Stimulated activated CD4-positive, alpha-beta T cell treated with anti-CD3 and anti-CD28 coated beads, Interleukin-4, amount 100 ng/mL, for 1 hour (primary cell): ENCODE measurements around the gene COG4.
A peak's percentile ranks its signal among the peaks of the same experiment; 100 is the strongest.
"Not testable (repeated sequence)": the region's sequence is repeated elsewhere in the genome, so short reads cannot be mapped to it uniquely, and the experiment has no call there.

ENCODE experiments used
- DNase-seq: peaks from one replicate; pipeline ENCODE4 v3.0.0-alpha.2; 2020

COG4 gene

DNA sequence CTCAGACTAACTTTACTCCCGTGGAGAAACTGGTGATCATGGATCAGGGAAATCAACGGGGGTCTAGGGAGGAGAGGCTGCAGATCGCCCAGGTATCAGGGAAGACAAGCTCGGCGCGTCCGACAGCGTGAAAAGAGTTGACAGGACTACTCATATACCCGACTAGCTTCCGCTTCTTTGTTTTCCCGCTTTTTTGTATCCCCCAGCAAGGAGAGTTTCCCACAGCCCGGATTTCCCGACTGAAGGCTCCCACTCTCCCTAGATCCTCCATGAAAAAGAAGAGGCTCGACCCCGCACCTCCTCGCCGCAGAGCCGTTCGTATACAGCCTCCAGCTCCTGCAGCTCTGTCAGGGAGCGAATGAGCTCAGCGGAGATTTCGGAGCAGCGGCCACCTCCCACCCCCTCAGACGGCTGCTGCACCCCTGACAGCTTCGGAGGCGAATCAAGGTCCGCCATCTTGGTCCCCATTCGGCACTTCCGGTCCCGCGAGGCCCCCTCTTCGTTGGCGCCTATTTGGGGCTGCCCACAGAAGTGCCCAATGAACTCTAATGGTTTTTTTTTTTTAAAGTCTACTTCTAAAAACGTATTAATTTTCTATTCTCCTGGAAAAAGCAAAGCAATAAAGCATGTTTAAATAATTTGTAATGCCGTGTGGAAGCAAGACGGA lies at the start of gene COG4:
TSS of gene COG4 (minus strand) at position 479 of the 667 bp plus-strand sequence. CDS start at position 468, 11 bp downstream.
- peak; percentile 90 for DNase-seq

DNA sequence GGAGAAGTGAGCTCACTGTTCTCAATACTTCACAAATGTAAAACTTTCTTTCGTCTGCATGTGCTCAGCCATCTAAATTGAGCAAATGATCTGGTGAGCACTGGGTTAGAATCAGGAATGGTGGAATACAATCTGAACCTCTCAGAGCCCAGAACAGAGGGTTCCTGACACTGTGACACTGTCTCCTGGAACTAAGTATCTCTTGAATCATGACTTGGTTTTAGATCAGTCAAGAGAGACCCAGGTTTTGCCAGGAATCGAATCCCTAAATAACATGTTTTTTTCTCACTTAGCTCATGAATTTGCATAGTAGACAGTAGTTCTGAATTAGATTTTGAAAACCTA lies 49.5 kb upstream of the COG4 start:
- DNase-seq = no peak

DNA sequence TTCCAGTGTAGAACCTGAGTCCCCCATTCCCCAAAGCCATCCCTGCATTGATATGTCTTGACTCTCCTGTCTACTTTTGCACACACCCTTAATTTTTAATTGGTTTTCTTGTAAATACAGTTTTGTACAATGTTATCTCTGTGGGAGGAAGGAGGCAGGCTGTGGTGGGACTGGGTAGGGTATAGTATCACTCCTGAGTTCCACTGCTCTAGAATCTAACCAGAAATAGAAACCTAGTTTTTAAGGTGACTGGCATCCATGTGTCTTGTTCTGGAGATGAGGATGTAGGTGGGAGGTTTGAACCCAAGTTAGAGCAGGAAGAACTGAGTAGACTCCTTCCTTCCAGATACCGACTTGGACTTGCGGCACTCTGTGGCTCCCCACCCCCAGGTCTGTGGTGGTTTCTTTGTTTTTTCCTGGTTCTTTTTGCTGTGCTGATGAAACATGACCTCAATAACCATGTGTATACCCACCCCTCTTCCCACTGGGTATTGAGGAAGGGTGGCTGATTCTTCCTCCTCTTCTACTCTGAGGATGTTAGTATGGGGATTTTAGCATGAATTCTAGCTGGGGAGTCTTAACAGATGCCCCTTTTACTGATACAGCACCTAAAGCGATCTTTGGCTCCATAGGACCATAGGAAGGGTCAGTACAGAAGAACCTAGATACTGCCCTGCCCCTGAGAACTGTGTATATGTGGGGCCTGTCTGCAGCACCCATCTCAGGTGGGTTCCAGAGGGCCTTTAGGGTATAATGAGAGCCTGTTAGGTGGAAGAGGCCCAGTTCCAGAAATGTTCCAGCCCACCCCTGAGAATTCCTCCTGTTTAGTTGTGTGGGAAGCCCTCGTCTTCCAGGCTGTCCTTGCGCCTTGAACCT lies 48.9 kb upstream of the COG4 start:
- DNase-seq = no peak

DNA sequence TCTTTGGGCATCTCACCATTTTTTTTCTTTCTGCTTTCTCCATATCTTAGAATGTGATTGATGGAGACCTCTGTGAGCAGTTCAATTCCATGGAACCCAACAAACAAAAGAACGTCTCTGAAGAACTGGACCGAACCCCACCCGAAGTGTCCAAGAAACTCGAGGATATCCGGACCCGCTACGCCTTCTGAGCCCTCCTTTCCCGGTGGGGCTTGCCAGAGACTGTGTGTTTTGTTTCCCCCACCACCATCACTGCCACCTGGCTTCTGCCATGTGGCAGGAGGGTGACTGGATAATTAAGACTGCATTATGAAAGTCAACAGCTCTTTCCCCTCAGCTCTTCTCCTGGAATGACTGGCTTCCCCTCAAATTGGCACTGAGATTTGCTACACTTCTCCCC lies 48.3 kb upstream of the COG4 start:
- no peak for DNase-seq

DNA sequence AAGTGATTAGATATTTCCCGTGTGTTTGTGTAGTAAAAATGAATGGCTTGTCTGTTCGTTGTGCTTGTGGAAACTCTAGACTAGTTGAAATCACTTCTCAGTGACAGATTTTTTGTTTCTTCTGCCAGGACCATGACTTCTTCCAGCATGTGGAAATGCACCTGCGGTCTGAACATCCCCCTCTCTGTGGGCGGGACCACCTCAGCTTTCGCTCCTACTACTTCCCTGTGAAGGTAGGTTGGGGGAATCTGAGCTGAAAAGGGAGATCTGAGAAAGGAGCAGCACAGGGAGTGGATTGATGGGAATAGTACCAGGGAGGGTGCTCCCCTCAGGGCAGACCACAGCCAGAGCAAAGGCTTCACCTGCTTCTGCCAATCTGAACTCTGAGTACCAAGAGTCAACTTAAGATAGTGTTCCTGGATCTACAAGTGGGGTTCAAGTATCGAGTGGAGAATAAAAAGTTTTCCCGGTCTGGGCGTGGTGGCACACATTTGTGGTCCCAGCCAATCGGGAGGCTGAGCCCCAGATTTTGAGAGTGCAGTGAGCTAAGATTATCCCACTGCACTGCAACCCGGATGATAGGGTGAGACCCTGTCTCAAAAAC lies 47.7 kb upstream of the COG4 start:
- no peak for DNase-seq

- DNase-seq = no peak
These were observed 46.4 kb upstream of the COG4 start for GRCh38 chr16:70569752-70570151.

- no peak for DNase-seq
These were observed 45.4 kb upstream of the COG4 start for GRCh38 chr16:70568601-70569237.

GRCh38 chr16:70565053-70565452 lies 41.7 kb upstream of the COG4 start:
- DNase-seq = no peak

DNA sequence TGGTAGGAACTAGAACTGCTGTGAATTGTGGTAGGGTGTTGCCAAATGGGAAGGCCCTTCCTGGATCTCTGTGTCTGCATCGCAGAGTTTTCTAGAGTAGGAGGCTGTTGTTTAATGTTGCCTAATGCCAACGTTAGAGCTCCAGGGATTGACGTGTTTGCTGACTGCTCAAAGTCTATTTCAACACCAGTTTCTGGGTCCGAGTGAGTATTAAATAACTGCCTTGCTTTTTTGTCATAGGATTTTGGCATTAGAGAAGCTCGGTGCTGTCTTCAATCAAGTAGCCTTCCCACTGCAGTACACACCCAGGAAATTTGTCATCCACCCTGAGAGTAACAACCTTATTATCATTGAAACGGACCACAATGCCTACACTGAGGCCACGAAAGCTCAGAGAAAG lies 40.3 kb upstream of the COG4 start:
- DNase-seq = no peak

GRCh38 chr16:70561623-70562022 lies 38.3 kb upstream of the COG4 start:
- no peak for DNase-seq

GRCh38 chr16:70556063-70556462 lies 32.7 kb upstream of the COG4 start:
- no peak for DNase-seq

DNA sequence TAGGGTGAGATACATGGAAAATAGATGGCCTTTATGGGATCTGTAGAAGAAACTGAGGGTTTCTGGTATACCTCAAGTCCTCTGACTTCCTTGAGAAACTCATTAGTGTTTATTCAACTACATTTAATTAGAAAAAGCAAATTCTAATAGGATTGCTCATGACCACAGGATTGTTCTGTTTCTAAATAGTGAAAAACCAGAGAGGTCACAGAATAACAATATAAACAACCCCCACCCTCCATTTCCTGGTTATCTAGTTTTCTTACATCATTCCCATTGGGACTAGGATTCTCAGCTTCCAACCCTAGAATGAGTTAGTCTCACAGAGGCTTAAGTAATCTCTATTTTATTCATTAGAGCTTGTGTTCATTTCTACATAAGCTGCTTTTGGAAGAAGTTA lies 30.3 kb upstream of the COG4 start:
- no peak for DNase-seq

GRCh38 chr16:70552675-70553074 lies 29.3 kb upstream of the COG4 start:
- DNase-seq = no peak

DNA sequence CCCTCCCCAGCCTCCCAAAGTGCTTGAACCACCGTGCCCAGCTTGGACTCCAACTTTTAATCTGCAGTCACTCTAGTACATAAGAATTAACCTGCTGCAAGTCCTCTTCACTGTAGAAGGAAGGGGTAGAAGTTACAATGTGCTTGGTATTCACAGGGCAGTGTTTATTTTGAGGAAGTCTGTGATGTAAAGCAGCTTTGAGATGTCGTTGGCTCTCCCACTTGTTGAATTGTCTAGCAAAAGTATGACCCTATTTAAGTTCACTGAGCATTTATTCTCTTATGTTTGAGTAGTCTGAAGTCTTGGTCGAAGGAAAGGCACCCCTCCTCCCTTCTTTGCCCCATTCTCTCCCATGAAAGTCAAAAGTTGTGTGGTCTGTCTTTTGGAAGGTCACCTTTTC lies 28.4 kb upstream of the COG4 start:
- no peak for DNase-seq

DNA sequence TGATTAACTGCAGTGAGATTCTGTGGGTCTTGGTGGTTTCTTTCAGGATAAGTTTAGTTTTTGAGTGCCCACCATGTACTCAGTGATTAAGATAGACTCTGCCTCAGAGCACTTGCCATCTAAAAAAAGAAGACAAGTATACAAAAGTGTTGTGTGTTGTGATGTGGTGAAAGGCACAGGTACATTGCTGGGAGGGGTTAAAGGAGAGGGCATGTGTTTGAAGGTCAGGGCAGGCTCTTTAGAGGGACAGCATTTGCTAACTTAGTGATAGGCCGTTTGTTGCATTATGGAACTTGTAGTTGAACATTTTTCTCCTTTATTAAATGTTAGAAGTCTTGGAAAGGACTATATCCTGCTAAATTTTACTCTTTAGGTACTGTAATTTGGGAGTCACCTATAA lies 26.7 kb upstream of the COG4 start:
- no peak for DNase-seq

DNA sequence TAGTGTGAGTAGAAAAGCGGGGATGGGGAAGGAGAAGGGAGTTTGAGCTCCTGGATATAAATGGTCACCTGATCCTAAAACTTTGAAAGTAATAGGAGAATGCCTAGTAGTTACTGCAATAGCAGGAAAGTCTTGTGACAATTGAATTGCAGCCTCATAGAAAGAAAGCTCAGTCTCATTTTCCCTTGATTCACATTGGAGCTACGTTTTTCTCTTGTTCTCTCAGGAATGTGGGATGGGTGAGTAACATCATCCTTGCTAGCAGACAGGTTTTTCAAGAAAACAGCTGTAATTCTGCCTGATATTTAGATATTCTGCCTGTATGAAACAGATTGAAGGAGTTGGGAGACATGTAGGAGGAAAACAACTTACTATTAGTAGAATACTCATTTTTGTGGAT lies 25.6 kb upstream of the COG4 start:
- DNase-seq = no peak

GRCh38 chr16:70544548-70544947 lies 21.2 kb upstream of the COG4 start:
- DNase-seq = no peak

DNA sequence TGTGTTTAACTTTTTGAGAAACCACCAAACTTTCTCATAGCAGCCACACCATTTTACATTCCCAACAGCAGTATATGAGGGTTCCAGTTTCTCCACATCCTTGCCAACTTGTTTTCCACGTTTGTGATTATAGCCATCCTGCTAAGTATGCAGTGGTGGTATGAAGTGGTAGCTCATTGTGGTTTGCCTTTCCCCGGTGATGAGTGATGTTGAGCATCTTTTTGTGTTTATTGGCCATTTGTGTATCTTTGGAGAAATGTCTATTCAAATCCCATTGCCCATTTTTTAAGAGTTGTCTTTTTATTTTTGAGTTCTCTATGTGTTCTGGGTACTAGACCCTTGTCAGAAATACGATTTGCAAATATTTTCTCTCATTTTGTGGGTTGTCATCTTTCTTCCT lies 17.6 kb upstream of the COG4 start:
- no peak for DNase-seq

DNA sequence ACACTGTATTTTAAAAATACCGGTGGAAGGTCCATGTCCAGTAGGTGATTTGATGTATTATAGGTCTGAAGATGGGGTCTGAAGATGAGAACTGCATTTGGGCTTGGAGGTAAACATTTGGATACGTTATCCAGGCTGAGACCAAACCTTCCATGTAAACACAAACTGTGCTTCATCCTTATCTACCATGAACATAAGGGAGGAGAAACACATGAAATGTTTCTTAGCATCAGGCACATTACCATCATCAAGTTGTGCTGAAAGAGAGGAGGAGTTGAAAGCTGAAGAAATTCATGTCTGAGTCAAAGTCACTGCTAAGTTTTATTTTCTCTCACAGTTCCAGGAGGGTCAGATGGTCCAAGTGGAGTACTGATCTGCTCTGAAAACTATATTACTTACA lies 11.6 kb upstream of the COG4 start:
- no peak for DNase-seq

- DNase-seq = not testable (repeated sequence)
These were observed 6.6 kb upstream of the COG4 start for GRCh38 chr16:70529954-70530353.

DNA sequence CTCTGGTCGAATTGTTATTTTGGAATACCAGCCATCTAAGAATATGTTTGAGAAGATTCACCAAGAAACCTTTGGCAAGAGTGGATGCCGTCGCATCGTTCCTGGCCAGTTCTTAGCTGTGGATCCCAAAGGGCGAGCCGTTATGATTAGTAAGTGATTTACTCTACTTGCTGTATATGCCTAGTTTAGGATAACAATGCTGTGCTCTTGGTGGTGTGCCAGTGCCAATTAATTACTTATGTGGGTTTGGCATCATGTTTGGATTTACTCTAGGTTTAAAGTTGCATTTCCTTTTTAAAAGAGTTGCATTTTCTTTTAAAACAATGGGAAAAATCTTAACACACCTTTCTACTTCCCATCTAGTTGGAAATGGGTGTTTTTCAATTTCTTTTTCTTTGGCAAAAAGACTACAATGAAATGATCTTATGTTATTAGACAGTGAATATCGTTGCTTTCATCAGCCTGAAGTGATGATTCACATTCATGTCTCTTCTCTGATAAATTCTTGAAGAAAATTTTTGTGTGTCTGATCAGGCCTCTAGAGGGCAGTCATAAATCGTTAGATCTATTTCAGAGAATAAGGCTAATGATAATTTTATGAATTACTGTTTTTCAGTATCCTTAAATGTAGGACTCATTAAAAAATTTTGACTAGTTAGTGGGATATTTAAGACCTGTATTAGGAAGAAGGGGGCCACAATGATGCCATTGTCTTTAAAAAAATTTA lies 5.9 kb upstream of the COG4 start:
- DNase-seq = no peak

GRCh38 chr16:70527315-70527996 lies 4.1 kb upstream of the COG4 start:
- DNase-seq = no peak
